ENCODE measurements around the gene HSD17B12. TPM values are rescaled to one million over a fixed set of nuclear protein-coding genes. Genes with fewer than 3 reads are reported as not detected.

HSD17B12 gene
- polyA plus RNA-seq (2013, experiment 1 of 4) = 63.4 TPM
- polyA plus RNA-seq (2013, experiment 2 of 4) = 58.5 TPM
- 57.8 TPM for polyA plus RNA-seq (2013, experiment 3 of 4)
- 62.3 TPM for polyA plus RNA-seq (2013, experiment 4 of 4)

DNA sequence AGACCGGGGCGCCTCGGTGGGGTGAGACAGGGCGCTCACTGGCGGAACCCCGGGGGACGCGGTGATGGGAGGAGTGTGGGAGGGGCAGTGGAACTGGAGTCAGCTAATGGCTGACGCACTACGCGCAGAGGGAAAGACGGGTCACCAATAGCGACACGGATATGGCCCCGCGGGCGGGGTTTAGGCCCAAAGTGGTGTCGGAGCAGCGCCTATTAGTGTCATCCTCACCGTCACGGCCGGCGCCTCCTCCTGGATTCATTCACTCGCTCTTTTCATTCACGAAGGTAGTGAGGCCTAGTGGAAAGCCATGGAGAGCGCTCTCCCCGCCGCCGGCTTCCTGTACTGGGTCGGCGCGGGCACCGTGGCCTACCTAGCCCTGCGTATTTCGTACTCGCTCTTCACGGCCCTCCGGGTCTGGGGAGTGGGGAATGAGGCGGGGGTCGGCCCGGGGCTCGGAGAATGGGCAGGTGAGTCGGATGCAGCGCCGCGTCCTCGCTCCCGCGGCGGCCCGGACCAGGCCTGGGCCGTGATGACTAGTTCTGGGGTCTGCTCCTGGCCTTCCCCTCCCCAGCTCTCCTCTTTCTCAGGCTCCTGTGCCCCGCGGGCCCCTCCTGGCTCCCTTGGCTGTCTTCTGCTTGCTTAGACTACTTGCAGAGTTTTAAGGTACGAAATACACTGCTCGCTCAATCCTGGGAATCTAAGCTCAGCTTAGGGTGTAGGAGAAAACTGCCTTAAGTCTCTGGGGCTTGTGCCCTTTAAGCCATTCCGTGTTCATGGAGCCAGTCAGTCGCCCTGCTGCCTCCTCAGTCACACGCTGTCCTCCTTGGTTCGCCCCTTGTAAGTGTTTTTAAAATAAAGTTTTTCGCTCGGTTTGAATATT lies at the start of gene HSD17B12:
Gene HSD17B12, plus strand, starts transcription at position 218 of the 880 bp plus-strand sequence. Its CDS starts 90 bp downstream, at position 308.
- H3K27me3 ChIP-seq (ENCODE audit: control insufficient read depth, insufficient read depth, low read length, poor library complexity, severe bottlenecking) = no peaks in the 10 kb centered on the region
- no peaks in the 10 kb centered on the region for H3K36me3 ChIP-seq (ENCODE audit: control insufficient read depth, insufficient read depth, low read length)
- H3K4me1 ChIP-seq (ENCODE audit: control insufficient read depth, insufficient read depth, low read length) = no peaks in the 10 kb centered on the region
- peak within 1 kb of the TSS; percentile 91 for H3K4me3 ChIP-seq (ENCODE audit: insufficient read depth, low read depth, low read length)
- WGBS, 2 experiments = 0 to 1% methylated on average over 62 of the region's 62 CpGs
- no peaks in the 10 kb centered on the region for H3K9me3 ChIP-seq (ENCODE audit: control insufficient read depth, low read length)
- peak within 1 kb of the TSS; percentile 95 for H3K27ac ChIP-seq (ENCODE audit: insufficient read depth, low read depth, low read length, poor library complexity, severe bottlenecking)

DNA sequence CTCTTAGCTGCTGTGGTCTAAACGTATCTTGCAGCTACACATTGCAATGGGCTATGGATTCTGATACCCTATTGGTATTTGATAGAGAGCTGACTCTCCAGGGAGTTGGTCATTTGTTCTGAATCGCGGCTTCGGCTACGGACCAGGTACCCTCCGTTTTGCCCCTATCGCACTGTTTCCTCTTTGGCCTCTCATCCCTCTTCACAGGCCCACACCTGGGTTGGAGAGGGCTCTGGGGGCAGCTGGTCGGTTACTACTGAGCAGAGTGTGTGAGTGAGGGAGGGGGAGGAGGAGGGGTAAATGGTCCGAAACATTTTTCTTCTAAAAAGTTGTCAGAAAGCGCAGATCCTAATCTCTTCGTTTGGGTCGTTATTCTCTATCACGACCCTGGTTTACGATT lies 48.8 kb upstream of the HSD17B12 start:
- peaks cover 9% of the 10 kb centered on the region for H3K27me3 ChIP-seq (ENCODE audit: control insufficient read depth, insufficient read depth, low read length, poor library complexity, severe bottlenecking)
- H3K27ac ChIP-seq (ENCODE audit: insufficient read depth, low read depth, low read length, poor library complexity, severe bottlenecking) = no peak overlapping the region
- H3K9me3 ChIP-seq (ENCODE audit: control insufficient read depth, low read length) = no peaks in the 10 kb centered on the region
- WGBS, 2 experiments = 87% methylated on average over 14 of the region's 14 CpGs
- H3K4me1 ChIP-seq (ENCODE audit: control insufficient read depth, insufficient read depth, low read length) = no peaks in the 10 kb centered on the region
- H3K36me3 ChIP-seq (ENCODE audit: control insufficient read depth, insufficient read depth, low read length) = no peaks in the 10 kb centered on the region
- H3K4me3 ChIP-seq (ENCODE audit: insufficient read depth, low read depth, low read length) = no peak overlapping the region

DNA sequence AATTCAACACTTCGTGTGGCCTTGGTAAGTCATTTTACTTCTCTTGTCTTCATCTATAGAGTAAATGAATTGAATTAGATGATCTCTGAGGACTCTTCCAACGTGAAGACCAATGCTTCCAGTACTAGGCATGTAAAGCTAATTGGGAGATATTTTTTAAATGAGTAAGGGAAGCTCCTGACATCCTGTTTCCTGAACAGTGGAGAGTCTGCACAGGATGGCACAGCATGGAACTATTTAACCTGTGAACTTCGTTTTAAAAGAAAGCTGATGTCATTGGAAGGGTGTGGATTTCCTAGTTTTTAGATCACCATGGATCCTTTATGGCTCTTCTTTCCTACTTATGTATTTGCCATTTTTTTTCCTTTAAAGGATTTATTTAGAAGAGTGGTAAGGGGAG lies 48.4 kb upstream of the HSD17B12 start:
- no peaks in the 10 kb centered on the region for H3K4me1 ChIP-seq (ENCODE audit: control insufficient read depth, insufficient read depth, low read length)
- H3K9me3 ChIP-seq (ENCODE audit: control insufficient read depth, low read length) = no peaks in the 10 kb centered on the region
- H3K27me3 ChIP-seq (ENCODE audit: control insufficient read depth, insufficient read depth, low read length, poor library complexity, severe bottlenecking) = peaks cover 9% of the 10 kb centered on the region
- no peak overlapping the region for H3K27ac ChIP-seq (ENCODE audit: insufficient read depth, low read depth, low read length, poor library complexity, severe bottlenecking)
- no peaks in the 10 kb centered on the region for H3K36me3 ChIP-seq (ENCODE audit: control insufficient read depth, insufficient read depth, low read length)
- 49 to 55% methylated on average over 3 of the region's 3 CpGs for WGBS, 2 experiments
- H3K4me3 ChIP-seq (ENCODE audit: insufficient read depth, low read depth, low read length) = no peak overlapping the region

DNA sequence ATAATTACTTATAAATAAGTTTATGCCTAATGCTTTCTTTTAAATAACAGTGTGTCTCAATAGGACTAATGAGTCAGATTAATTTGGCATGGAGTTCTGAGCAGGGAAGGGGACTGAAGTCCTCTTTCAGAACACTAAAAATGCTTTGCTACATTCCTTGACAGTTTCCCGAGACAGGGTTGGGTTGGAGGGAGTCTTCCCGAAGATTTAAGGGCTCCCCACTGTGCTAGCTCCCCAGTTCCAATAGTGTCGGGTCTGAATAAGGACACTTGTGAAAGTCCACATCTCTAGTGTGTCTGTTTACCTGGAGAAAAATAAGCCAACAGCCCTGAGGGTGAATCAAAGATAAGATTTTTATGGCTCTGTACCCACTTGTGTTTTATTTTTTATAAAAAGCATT lies 41.8 kb upstream of the HSD17B12 start:
- Histone ChIP-seq H3K4me3 (ENCODE audit: insufficient read depth, low read depth, low read length) (no peak overlapping the region), H3K9me3 (ENCODE audit: control insufficient read depth, low read length) (no peaks in the 10 kb centered on the region), H3K27me3 (ENCODE audit: control insufficient read depth, insufficient read depth, low read length, poor library complexity, severe bottlenecking) (peaks cover 18% of the 10 kb centered on the region), H3K4me1 (ENCODE audit: control insufficient read depth, insufficient read depth, low read length) (no peaks in the 10 kb centered on the region), H3K27ac (ENCODE audit: insufficient read depth, low read depth, low read length, poor library complexity, severe bottlenecking) (no peak overlapping the region), H3K36me3 (ENCODE audit: control insufficient read depth, insufficient read depth, low read length) (no peaks in the 10 kb centered on the region)
- 26 to 37% methylated on average over 3 of the region's 3 CpGs for WGBS, 2 experiments

DNA sequence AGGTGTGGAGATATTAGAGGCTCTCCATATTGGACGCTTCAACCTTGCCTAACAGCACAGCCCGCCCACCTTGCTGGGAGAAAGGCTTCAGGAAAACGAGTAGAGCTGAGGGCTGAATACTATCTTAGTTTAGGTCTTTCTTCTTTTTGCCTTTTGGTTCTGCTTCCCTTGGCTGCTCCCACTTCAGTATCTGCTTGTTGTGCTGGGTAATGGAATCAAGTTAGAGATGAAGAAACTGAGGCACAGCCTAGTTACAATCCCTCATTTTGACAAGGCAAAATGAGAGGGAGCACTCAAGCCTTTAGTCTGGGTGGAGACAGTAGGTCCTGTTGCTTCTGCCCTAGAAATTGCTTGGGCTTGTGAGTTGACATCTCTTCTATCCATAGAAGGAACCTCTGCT lies 41.3 kb upstream of the HSD17B12 start:
- Histone ChIP-seq H3K4me3 (ENCODE audit: insufficient read depth, low read depth, low read length) (no peak overlapping the region), H3K9me3 (ENCODE audit: control insufficient read depth, low read length) (no peaks in the 10 kb centered on the region), H3K36me3 (ENCODE audit: control insufficient read depth, insufficient read depth, low read length) (no peaks in the 10 kb centered on the region), H3K4me1 (ENCODE audit: control insufficient read depth, insufficient read depth, low read length) (no peaks in the 10 kb centered on the region), H3K27me3 (ENCODE audit: control insufficient read depth, insufficient read depth, low read length, poor library complexity, severe bottlenecking) (peaks cover 18% of the 10 kb centered on the region), H3K27ac (ENCODE audit: insufficient read depth, low read depth, low read length, poor library complexity, severe bottlenecking) (no peak overlapping the region)
- 62% methylated on average over 3 of the region's 3 CpGs for WGBS, 2 experiments

DNA sequence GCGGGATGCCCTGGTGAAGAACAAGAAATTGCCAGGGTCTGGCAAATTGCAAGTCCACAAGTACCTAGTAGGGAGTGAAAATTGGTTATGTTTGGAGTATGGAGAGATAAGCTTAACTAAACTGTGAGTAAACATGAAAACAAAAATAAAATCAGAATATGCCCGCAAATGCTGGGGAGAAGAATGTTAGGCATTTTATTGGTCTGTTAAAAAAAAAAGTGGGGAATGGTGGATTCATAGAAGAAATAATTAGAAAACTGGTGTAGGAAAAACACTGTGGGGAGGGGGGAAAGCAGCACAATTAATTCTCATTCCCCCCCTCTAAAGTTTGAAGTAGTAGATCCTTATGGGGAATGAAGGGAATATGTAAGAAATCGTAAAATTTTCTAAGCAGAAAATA lies 40.6 kb upstream of the HSD17B12 start:
- 93 to 98% methylated on average over 3 of the region's 3 CpGs for WGBS, 2 experiments
- H3K36me3 ChIP-seq (ENCODE audit: control insufficient read depth, insufficient read depth, low read length) = no peaks in the 10 kb centered on the region
- no peak overlapping the region for H3K27ac ChIP-seq (ENCODE audit: insufficient read depth, low read depth, low read length, poor library complexity, severe bottlenecking)
- H3K27me3 ChIP-seq (ENCODE audit: control insufficient read depth, insufficient read depth, low read length, poor library complexity, severe bottlenecking) = peaks cover 18% of the 10 kb centered on the region
- H3K4me3 ChIP-seq (ENCODE audit: insufficient read depth, low read depth, low read length) = no peak overlapping the region
- H3K4me1 ChIP-seq (ENCODE audit: control insufficient read depth, insufficient read depth, low read length) = peaks cover 2% of the 10 kb centered on the region
- H3K9me3 ChIP-seq (ENCODE audit: control insufficient read depth, low read length) = no peaks in the 10 kb centered on the region

DNA sequence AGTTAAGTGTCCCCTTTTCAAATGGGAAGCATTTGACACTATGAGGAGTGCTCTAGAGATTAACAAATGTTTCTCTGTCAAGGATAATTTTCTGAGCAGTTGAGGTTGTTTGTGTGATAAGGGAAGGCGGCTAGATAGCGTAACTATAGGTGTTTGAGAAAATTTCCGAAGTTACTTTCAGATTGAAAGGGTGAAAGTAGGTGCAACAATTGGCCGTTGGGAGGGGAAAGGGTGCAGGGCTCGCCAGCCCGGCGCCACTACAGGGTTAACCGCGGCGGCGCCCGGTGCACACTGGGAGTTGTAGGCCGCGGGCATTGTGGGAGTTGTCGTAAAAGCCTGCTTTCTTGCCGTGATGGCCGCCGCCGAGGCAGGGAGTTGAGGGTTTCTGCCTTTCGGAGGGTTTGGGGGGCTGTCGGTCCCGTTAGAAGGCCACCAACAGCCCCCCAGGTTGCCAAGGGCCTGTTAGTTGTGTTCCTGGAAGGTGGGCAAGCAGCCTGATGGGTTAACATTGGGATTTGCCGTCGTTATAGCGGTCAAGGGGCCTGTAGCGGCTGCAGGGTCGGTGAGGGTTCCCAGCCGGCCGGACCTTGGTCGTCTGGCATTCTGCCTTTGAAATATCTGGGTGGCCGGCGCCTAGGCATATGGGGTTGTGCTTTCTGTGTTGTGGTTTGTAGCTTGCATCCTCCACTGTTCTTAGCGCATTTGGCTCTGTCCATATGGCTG lies 36.5 kb upstream of the HSD17B12 start:
- H3K4me1 ChIP-seq (ENCODE audit: control insufficient read depth, insufficient read depth, low read length) = peaks cover 7% of the 10 kb centered on the region
- peak overlapping the region; percentile 84 for H3K4me3 ChIP-seq (ENCODE audit: insufficient read depth, low read depth, low read length)
- H3K36me3 ChIP-seq (ENCODE audit: control insufficient read depth, insufficient read depth, low read length) = no peaks in the 10 kb centered on the region
- 0 to 1% methylated on average over 33 of the region's 33 CpGs for WGBS, 2 experiments
- H3K9me3 ChIP-seq (ENCODE audit: control insufficient read depth, low read length) = no peaks in the 10 kb centered on the region
- H3K27ac ChIP-seq (ENCODE audit: insufficient read depth, low read depth, low read length, poor library complexity, severe bottlenecking) = no peak overlapping the region
- H3K27me3 ChIP-seq (ENCODE audit: control insufficient read depth, insufficient read depth, low read length, poor library complexity, severe bottlenecking) = peaks cover 9% of the 10 kb centered on the region

DNA sequence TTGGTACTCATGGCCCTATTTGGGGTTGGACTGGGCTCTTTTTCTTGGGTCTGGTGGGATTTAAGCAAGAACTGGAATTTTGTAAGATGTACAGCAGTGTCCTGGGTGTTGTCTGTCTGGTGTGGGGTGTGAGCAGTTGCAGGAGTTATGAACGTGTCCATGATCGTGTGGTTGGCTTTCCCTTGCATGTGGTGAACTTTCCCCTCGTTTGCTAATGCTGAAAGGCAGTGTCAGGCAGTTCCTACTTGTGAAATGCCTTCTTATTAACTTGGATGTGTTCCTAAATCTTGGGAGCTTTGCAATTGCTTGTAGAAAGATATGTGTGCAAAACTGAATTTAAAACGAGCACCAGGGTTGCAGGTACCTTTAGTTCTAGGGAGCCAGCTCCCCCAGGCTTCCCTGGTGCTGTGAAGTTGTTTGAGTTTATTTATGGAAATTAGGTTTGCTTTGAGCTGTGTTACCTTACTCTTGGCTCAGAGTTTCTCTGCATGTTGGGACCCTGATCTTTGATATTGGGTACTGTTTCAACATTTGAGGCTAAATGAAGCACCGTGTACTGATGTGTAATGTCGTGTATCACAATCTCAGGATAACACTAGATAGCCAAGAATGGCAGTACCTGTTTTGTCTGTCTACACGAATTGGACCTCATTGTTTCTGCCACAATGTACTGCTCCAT lies 35.8 kb upstream of the HSD17B12 start:
- H3K4me1 ChIP-seq (ENCODE audit: control insufficient read depth, insufficient read depth, low read length) = peaks cover 7% of the 10 kb centered on the region
- no peaks in the 10 kb centered on the region for H3K36me3 ChIP-seq (ENCODE audit: control insufficient read depth, insufficient read depth, low read length)
- H3K27me3 ChIP-seq (ENCODE audit: control insufficient read depth, insufficient read depth, low read length, poor library complexity, severe bottlenecking) = peaks cover 4% of the 10 kb centered on the region
- H3K4me3 ChIP-seq (ENCODE audit: insufficient read depth, low read depth, low read length) = peak overlapping the region; percentile 84
- 34 to 41% methylated on average over 7 of the region's 7 CpGs for WGBS, 2 experiments
- H3K27ac ChIP-seq (ENCODE audit: insufficient read depth, low read depth, low read length, poor library complexity, severe bottlenecking) = no peak overlapping the region
- H3K9me3 ChIP-seq (ENCODE audit: control insufficient read depth, low read length) = no peaks in the 10 kb centered on the region

DNA sequence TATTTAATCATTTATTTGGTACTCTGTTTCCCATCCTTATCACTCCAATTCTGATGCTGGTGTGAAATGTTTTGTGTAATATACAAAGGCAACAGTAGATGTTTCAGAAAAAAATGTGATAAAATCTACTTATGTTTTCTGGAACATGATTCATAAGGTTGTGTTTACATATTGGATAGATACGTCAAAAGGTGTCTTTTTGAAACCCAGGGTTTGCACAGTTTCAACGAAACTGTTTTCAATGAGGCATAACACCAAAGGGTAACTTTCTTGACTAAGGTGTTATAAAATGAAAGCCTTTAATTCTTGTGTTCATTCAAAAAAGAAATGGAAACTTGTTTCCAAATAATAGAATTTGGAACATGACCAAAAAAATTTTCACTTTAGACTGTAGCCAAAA lies 33.8 kb upstream of the HSD17B12 start:
- Histone ChIP-seq H3K9me3 (ENCODE audit: control insufficient read depth, low read length) (no peaks in the 10 kb centered on the region), H3K27me3 (ENCODE audit: control insufficient read depth, insufficient read depth, low read length, poor library complexity, severe bottlenecking) (no peaks in the 10 kb centered on the region), H3K4me1 (ENCODE audit: control insufficient read depth, insufficient read depth, low read length) (peaks cover 7% of the 10 kb centered on the region), H3K36me3 (ENCODE audit: control insufficient read depth, insufficient read depth, low read length) (no peaks in the 10 kb centered on the region), H3K4me3 (ENCODE audit: insufficient read depth, low read depth, low read length) (no peak overlapping the region), H3K27ac (ENCODE audit: insufficient read depth, low read depth, low read length, poor library complexity, severe bottlenecking) (no peak overlapping the region)
- WGBS, 2 experiments = 86 to 95% methylated on average over 2 of the region's 2 CpGs

DNA sequence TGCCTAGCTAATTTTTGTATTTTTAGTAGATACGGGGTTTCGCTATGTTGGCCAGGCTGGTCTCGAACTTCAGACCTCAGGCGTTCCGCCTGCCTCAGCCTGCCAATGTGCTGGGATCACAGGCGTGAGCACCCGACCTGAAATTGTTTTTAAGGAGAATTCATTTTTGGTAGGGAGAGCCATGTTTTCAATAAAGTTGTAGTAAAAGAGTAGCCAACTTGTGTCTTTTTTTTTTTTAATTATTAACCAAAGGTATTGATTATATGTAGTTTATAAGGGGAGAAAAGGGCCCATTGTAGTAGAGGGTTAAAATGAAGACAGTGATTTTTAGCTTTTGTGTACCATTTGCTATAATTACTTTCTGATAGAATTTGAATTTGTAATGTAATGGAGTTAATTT lies 31.6 kb upstream of the HSD17B12 start:
- 95 to 96% methylated on average over 7 of the region's 7 CpGs for WGBS, 2 experiments
- H3K4me1 ChIP-seq (ENCODE audit: control insufficient read depth, insufficient read depth, low read length) = peaks cover 7% of the 10 kb centered on the region
- no peaks in the 10 kb centered on the region for H3K36me3 ChIP-seq (ENCODE audit: control insufficient read depth, insufficient read depth, low read length)
- no peaks in the 10 kb centered on the region for H3K27me3 ChIP-seq (ENCODE audit: control insufficient read depth, insufficient read depth, low read length, poor library complexity, severe bottlenecking)
- no peak overlapping the region for H3K27ac ChIP-seq (ENCODE audit: insufficient read depth, low read depth, low read length, poor library complexity, severe bottlenecking)
- no peaks in the 10 kb centered on the region for H3K9me3 ChIP-seq (ENCODE audit: control insufficient read depth, low read length)
- no peak overlapping the region for H3K4me3 ChIP-seq (ENCODE audit: insufficient read depth, low read depth, low read length)
